CD14-positive monocyte (primary cell): ENCODE data around the gene FAM24B. TPM values are rescaled to one million over a fixed set of nuclear protein-coding genes. Genes with fewer than 3 reads are reported as not detected.

Source experiments
- DNase-seq, 3 donors: peaks; one replicate each; pipeline ENCODE4 v3.0.0-alpha.2; 2011 to 2022
- H2AFZ ChIP-seq: 2 replicates; pipeline ENCODE4 v1.6.0; 2012; ENCODE audit warnings: mild to moderate bottlenecking, low read depth, low read length, inconsistent platforms; ENCODE audit not compliant: insufficient read depth, poor library complexity, severe bottlenecking
- H3K27ac ChIP-seq, 2 donors: 1 replicate in 1 of 2; 2 replicates in 1 of 2; pipeline ENCODE4 v1.5.1; 2012 to 2013; ENCODE audit warnings: low read length in 2 of 2, control low read depth in 1 of 2, inconsistent platforms in 1 of 2, low read depth in 1 of 2, mild to moderate bottlenecking in 1 of 2
- H3K27me3 ChIP-seq, 2 donors: one replicate each; pipeline versions ENCODE4 v1.6.0 to v1.6.1; 2011 to 2013; ENCODE audit warnings: low read length in 2 of 2; ENCODE audit not compliant: control insufficient read depth in 2 of 2, insufficient read depth in 2 of 2
- H3K36me3 ChIP-seq, 2 donors: replicated peaks in 1 of 2; 1 replicate in 1 of 2; 2 replicates in 1 of 2; pipeline versions ENCODE4 v1.5.1 to v1.6.1; 2012 to 2013; ENCODE audit warnings: low read length in 2 of 2, control low read depth in 1 of 2, inconsistent platforms in 1 of 2, mild to moderate bottlenecking in 1 of 2; ENCODE audit not compliant: insufficient read depth in 2 of 2, control insufficient read depth in 1 of 2
- H3K4me1 ChIP-seq, 2 donors: 1 replicate in 1 of 2; 2 replicates in 1 of 2; pipeline versions ENCODE4 v1.5.1 to v1.6.1; 2012 to 2013; ENCODE audit warnings: low read length in 2 of 2, control low read depth in 1 of 2, inconsistent platforms in 1 of 2, mild to moderate bottlenecking in 1 of 2, moderate library complexity in 1 of 2; ENCODE audit not compliant: insufficient read depth in 2 of 2, control insufficient read depth in 1 of 2
- H3K4me2 ChIP-seq: replicated peaks from 2 replicates; pipeline ENCODE3; 2012; ENCODE audit warnings: low read length, moderate library complexity, mild to moderate bottlenecking; ENCODE audit not compliant: poor library complexity, severe bottlenecking; ENCODE audit errors: extremely low read depth
- H3K4me3 ChIP-seq, 3 experiments: fragments of 200-600 bp in 1 of 3; sonication (generic) in 1 of 3; replicated peaks in 1 of 3; 1 replicate in 2 of 3; 2 replicates in 1 of 3; pipeline ENCODE4 v1.5.1; 2011 to 2013; ENCODE audit warnings: low read length in 3 of 3, mild to moderate bottlenecking in 3 of 3, control low read depth in 2 of 3, low read depth in 2 of 3, inconsistent platforms in 1 of 3, moderate library complexity in 1 of 3
- H3K79me2 ChIP-seq: 2 replicates; pipeline ENCODE4 v1.6.0; 2012; ENCODE audit warnings: mild to moderate bottlenecking, control low read depth, inconsistent platforms, low read length, moderate library complexity; ENCODE audit not compliant: insufficient read depth
- H3K9ac ChIP-seq: 2 replicates; pipeline ENCODE4 v1.6.0; 2017; ENCODE audit warnings: low read length, mild to moderate bottlenecking; ENCODE audit not compliant: insufficient read depth, poor library complexity, severe bottlenecking
- H3K9me3 ChIP-seq, 2 donors: replicated peaks in 1 of 2; 1 replicate in 1 of 2; 2 replicates in 1 of 2; pipeline versions ENCODE4 v1.5.1 to v1.6.1; 2012 to 2013; ENCODE audit warnings: low read length in 2 of 2, control low read depth in 1 of 2; ENCODE audit not compliant: control insufficient read depth in 1 of 2, insufficient read depth in 1 of 2
- H4K20me1 ChIP-seq: 2 replicates; pipeline ENCODE4 v1.6.0; 2012; ENCODE audit warnings: mild to moderate bottlenecking, low read length, control low read depth, moderate library complexity; ENCODE audit not compliant: insufficient read depth
- H3K27ac Mint-ChIP-seq, 7 donors: one replicate each; pipeline ENCODE4 v1.8.0; 2020; ENCODE audit warnings: mild to moderate bottlenecking in 7 of 7, mixed read lengths in 7 of 7, moderate library complexity in 6 of 7, inconsistent platforms in 2 of 7
- H3K27me3 Mint-ChIP-seq, 3 donors: one replicate each; pipeline ENCODE4 v1.8.0; 2021 to 2022; ENCODE audit warnings: low read depth in 3 of 3, mild to moderate bottlenecking in 3 of 3, mixed read lengths in 3 of 3, moderate library complexity in 3 of 3, inconsistent platforms in 1 of 3
- H3K36me3 Mint-ChIP-seq, 2 donors: one replicate each; pipeline ENCODE4 v1.8.0; 2020; ENCODE audit warnings: mixed read lengths in 2 of 2, inconsistent platforms in 1 of 2, mild to moderate bottlenecking in 1 of 2
- H3K4me1 Mint-ChIP-seq: one replicate; pipeline ENCODE4 v1.8.0; 2020; ENCODE audit warnings: mild to moderate bottlenecking, mixed read lengths
- H3K4me3 Mint-ChIP-seq, 2 donors: one replicate each; pipeline ENCODE4 v1.8.0; 2020; ENCODE audit warnings: mild to moderate bottlenecking in 2 of 2, mixed read lengths in 2 of 2, moderate library complexity in 1 of 2
- H3K9me3 Mint-ChIP-seq, 7 donors: one replicate each; pipeline ENCODE4 v1.8.0; 2020 to 2022; ENCODE audit warnings: mixed read lengths in 7 of 7, mild to moderate bottlenecking in 6 of 7, moderate library complexity in 6 of 7, inconsistent platforms in 2 of 7
- CTCF ChIP-seq: fragments of 200-600 bp; IDR thresholded peaks from one replicate; pipeline ENCODE4 v1.8.0; 2022; ENCODE audit warnings: antibody characterized with exemption, mild to moderate bottlenecking
- WGBS: methylation state at CpG from one replicate; pipeline ENCODE4 v1.1.5; 2013; ENCODE audit warnings: missing lambda C conversion rate; ENCODE audit not compliant: insufficient coverage; 5-methylcytosine and 5-hydroxymethylcytosine counted together
- intact Hi-C, 2 donors: fragments of 100-400 bp; cut with micrococcal nuclease; formaldehyde crosslinking; loops; one replicate each; pipeline versions ENCODE4 v1.15.0 to v1.15.1; 2023
- polyA minus RNA-seq: library from RNA; depleted of rRNA, polyadenylated mRNA; stranded (reverse); fragments of >200 nt; gene quantifications from 2 replicates; pipeline ENCODE4 v1.2.3, GENCODE V29; 2012
- polyA plus RNA-seq, 3 donors: library from polyadenylated mRNA; depleted of rRNA in 1 of 3; unstranded in 2 of 3; stranded (reverse) in 1 of 3; fragments of 300-500 nt in 2 of 3; fragments of >200 nt in 1 of 3; fragmentation: Illumina TruSeq in 2 of 3; gene quantifications; 1 replicate in 2 of 3; 2 replicates in 1 of 3; pipeline ENCODE4 v1.2.3, GENCODE V29; 2012 to 2021
- total RNA-seq, 12 experiments: library from RNA in 1 of 12; stranded (reverse) in 1 of 12; fragments of 120-200 nt in 1 of 12; gene quantifications; one replicate each; pipeline ENCODE4 v1.2.4 and lab custom pipeline; 2013 to 2026; ENCODE audit warnings: mixed read lengths in 6 of 12, inconsistent platforms in 1 of 12

Gene FAM24B
- 3.3 TPM for total RNA-seq (2013)
- polyA plus RNA-seq (1 to 10 TPM in 2 of 3 donors, under 1 TPM in 1; 0.64 to 3.3 (median 2.3) TPM), polyA minus RNA-seq (2.4 TPM in 1 of 2 replicates, not detected in the other), total RNA-seq (lab: John Stamatoyannopoulos, UW) (0.06 to 0.90 (median 0.56) reads per million in 11 experiments)

- DNase-seq, result peak; percentile 86 to 95 (median 91)
- H3K27me3 ChIP-seq, result peaks cover 3 to 5% of the 10 kb centered on the region in 2 donors
- Mint-ChIP-seq H3K27me3 (peaks cover 2 to 25% (median 12%) of the 10 kb centered on the region in 3 donors), H3K4me3 (peak within 1 kb of the TSS; percentile 84 to 89), H3K36me3 (peaks cover 2 to 3% of the 10 kb centered on the region in 2 donors), H3K4me1 (peaks cover 33% of the 10 kb centered on the region), H3K27ac (peak within 1 kb of the TSS; percentile 30 to 85 (median 71)), H3K9me3 (peaks cover 0 to 12% (median 4%) of the 10 kb centered on the region in 7 donors)
- peak within 1 kb of the TSS; percentile 30 to 76 (median 49) for H3K4me3 ChIP-seq
- H3K36me3 ChIP-seq, result no peaks in the 10 kb centered on the region
- WGBS, result 8% methylated on average over 87 of the region's 95 CpGs
- peak within 1 kb of the TSS; percentile 50 for H3K9ac ChIP-seq
- H3K79me2 ChIP-seq, result peaks cover 10% of the 10 kb centered on the region
- intact Hi-C loops, result loop anchor here in 1 of 2 donors (10.0 kb wide), 1 partner anchor 275 kb away; the partner anchor contains the start of gene BUB3
- H3K4me2 ChIP-seq, result peak within 1 kb of the TSS; percentile 80
- no peaks in the 10 kb centered on the region for H4K20me1 ChIP-seq
- TF ChIP-seq CTCF, result no peak
- H3K27ac ChIP-seq, result peak within 1 kb of the TSS; percentile 24 to 30
- H3K4me1 ChIP-seq, result peaks cover 15 to 16% of the 10 kb centered on the region in 2 donors
- peaks cover 0 to 3% of the 10 kb centered on the region in 2 donors for H3K9me3 ChIP-seq
- H2AFZ ChIP-seq, result peak within 1 kb of the TSS; percentile 90
Observed at GRCh38 chr10:122879339-122880273, at the start of gene FAM24B. TSS of gene FAM24B (minus strand) at chr10:122879581. CDS start at chr10:122850515, 29,066 bp downstream.

- H3K27ac Mint-ChIP-seq, result peak overlapping the region in 2 of 7 donors; percentile 24 to 38
- H3K27me3 Mint-ChIP-seq, result peaks cover 0 to 7% (median 3%) of the 10 kb centered on the region in 3 donors
- H3K4me2 ChIP-seq, result no peak overlapping the region
- no peaks in the 10 kb centered on the region for H3K4me1 Mint-ChIP-seq
- intact Hi-C loops, result no loop called here
- no peak overlapping the region for H3K4me3 ChIP-seq
- no peaks in the 10 kb centered on the region for H3K36me3 ChIP-seq
- DNase-seq, result no peak
- peaks cover 0 to 8% (median 3%) of the 10 kb centered on the region in 7 donors for H3K9me3 Mint-ChIP-seq
- 100% methylated on average over 1 of the region's 2 CpGs for WGBS
- H3K27ac ChIP-seq, result no peak overlapping the region
- H3K27me3 ChIP-seq, result no peaks in the 10 kb centered on the region
- no peaks in the 10 kb centered on the region for H4K20me1 ChIP-seq
- no peak for TF ChIP-seq CTCF
- H3K4me1 ChIP-seq, result no peaks in the 10 kb centered on the region
- H3K4me3 Mint-ChIP-seq, result no peak overlapping the region
- no peaks in the 10 kb centered on the region for H3K36me3 Mint-ChIP-seq
- no peaks in the 10 kb centered on the region for H3K9me3 ChIP-seq
- H2AFZ ChIP-seq, result no peak overlapping the region
- no peaks in the 10 kb centered on the region for H3K79me2 ChIP-seq
- no peak overlapping the region for H3K9ac ChIP-seq
Observed at GRCh38 chr10:122915700-122916099, 36.3 kb upstream of the FAM24B start.
